T-helper 9 cell (primary cell): ENCODE data around the gene LUC7L3.

Experiments used
- DNase-seq: peaks from one replicate; pipeline ENCODE4 v3.0.0-alpha.2; 2020

LUC7L3 gene

DNA sequence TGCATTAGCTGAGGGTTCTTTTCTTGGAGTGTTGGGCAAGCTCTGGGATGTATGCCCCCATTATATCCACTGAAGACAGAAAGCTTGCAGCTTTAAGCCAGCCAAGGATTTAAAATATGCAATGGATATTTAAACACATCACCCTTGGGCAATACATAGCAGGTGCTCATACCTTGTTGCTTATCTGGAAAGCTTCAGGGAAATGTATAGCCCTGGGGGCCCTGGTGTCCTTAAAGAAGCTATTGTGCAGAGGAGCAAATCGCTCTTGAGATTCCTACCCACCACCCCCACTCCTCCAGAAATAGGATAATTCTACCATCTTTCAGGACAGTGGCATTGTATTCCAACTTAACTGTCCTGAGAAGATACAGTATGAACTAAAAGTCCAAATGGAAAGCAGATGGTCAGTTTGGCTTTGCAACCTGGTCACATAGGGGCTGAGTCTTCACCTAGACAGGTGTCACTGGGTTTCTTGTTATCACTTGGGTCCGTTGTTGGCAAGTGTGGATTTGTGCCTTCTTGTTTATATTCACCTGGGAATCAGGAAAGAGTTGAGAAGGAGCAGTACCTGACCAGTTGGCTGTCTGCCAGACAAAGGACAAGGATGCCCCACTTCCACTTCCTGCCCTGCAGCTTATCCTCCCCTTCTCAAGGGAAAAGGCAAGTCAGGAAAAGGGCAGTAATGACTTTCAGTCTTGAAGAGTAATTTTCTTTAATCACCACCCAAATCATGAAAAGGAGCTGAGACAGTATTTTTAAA lies 44.5 kb downstream of the LUC7L3 start:
- no peak for DNase-seq

DNA sequence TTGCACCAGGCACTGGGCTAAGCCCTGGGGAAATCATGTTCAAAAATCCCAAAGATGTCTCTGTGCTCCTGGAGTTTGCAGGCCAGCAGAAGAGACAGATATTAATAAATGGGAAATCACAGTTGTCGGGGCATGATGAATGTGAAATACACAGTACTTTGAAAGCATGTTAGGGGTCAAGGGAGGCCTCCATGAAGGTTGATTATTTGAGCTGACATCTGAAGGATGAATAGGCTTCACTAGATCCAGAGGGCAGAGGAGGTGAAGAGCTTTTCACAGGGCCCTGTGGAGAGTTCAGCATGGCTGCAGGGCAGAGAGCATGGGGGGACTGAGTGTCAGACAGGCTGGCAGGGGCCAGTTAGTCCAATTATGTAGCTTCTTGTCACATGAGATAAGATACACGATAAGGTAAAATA lies 45.3 kb downstream of the LUC7L3 start:
- DNase-seq, result no peak

DNA sequence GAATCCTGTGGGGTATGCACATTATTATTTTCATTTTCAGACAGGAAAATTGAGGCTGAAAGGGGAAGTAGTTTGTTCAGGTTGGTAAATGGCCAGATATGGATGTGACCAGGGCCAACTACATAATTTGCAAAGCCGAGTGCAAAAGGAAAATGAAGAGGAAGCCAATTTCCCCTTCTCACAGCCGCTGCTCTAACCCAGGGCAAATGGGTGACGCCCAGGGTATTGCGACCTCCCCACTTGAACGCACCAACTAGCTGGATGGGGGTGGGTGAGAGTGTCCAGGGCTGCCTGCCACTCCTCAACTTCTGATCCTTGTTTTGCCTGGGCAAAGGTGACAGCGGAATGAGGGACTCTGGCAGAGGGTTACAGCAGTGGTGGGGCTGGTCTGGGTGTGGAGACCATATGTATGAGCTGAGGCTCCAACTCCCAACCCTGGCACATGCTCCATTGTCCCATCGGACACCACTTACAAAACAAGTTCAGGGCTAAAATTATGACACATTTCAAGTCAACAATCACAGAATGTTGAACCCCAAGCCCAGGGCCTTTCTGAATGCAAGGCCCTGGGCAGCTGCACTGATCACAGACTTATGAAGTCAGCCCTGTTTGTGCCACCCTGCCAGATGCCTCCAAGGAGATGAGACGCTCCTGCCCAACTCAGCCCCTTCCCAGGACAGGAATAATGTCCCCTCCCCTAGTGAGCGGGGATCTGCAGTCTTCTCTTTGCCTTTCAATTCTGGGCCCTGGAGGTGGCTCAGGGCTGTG lies 46.2 kb downstream of the LUC7L3 start:
- no peak for DNase-seq

DNA sequence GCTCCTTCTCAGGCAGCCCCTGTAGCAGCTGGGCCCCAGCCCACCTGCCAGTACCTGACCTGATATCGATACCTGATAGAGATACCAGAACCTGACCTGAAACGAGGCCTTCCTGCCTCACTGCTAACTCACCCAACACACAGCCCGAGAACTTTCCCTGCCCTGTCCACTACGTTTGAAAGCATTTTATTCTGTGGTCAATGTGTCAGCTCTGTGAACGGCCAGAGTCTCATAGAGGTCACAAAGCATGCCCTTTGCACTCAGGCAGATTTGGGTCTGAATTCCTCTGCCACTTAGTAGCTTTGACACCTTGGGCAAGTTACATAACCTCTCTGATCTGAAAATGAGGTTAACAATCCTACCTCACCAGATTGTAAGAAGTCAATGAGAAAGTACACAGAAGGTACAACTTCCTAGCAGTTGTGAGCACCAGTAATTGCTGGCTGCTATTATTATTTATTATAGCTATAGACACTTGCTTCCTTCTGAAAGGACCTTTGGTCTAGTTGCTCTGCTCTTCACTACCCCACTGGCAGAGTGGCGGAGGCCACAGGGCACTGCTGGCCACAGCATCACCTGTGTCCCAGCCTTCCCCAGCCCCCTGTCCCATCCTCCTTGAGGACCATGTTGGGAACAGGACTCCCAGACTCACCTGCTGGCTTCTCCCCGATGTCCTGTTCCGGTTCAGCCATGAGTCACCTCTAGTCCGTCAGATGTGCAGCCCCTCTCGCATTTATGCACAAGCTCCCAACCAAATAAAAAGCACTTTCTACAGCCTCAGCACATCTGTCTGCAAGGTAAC lies 47.0 kb downstream of the LUC7L3 start:
- DNase-seq, result no peak

DNA sequence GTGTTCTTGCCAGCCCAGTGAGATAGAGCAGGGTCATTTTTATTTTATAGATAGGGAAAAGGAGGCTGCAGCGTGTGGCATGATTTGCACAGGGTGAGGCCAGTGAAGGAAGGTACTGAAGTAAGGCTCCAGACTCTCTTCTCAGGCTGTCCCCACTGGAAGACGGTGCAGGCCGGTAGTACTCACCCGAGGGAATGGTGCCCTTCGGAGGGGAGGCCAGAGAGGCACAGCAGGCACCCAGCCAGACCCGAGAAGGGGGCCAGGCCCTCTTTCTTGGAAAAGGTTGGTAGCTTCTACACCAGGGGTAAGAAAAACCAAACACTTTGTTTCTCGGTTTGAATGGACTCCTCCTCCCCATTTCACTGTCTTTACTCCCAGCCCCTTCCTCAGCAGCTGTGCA lies 47.6 kb downstream of the LUC7L3 start:
- no peak for DNase-seq

DNA sequence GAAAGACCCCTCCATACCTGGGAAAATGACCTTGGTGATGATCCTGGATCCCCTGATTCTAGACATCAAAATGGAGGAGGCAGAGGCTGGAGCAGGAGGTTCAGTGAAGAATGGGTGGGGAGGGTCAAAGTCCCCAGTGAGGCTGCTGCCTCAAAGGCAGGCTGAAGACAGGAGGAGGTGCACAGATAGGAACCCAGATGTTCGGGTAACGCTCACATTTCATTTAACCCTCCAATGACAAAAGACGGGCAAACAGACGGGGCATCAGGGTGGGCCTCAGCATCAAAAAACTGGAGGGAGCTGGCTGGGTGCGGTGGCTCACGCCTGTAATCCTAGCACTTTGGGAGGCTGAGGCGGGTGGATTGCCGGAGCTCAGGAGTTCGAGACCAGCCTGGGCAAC lies 48.0 kb downstream of the LUC7L3 start, which contains the start of gene ANKRD40CL:
Gene ANKRD40CL, minus strand, starts transcription at position 73 of the 400 bp plus-strand sequence. CDS start 605 bp downstream, outside the sequence.
- no peak for DNase-seq

DNA sequence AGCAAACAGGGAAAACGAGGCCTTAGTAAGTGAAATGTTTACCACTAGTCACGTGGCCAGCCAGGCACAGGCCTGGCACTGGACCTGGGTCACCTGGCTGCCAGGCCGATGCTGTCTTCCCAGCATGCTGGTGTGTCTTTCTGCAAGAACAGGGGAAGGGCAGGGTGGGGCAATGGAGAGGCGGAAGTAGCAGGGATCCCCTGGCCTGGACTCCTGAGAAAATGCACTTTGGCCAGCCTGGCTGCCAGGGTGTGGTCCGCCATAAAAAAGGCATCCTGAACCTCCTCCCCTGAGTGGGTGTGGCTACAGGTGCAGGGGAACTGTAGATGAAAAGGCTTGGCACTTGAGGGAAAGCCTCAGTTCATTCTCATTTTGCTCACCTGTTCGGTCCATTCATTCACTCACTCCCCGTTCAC lies 49.0 kb downstream of the LUC7L3 start:
- DNase-seq, result no peak

DNA sequence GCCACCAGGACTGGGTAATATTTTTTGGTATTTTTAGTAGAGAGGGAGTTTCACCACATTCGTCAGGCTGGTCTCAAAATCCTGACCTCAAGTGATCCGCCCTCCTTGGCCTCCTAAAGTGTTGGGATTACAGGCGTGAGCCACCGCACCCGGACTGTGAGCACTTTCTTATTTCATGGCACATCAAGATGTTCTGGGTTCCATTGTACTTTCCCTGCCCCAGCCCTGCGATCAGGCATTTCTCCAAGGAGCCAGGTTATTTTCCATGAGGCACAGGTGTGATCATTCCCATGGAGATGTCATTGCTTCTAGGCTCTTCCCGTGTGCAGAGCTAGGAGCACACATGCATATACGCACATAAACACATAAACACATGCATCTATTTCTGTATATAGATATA lies 50.5 kb downstream of the LUC7L3 start:
- DNase-seq, result no peak

DNA sequence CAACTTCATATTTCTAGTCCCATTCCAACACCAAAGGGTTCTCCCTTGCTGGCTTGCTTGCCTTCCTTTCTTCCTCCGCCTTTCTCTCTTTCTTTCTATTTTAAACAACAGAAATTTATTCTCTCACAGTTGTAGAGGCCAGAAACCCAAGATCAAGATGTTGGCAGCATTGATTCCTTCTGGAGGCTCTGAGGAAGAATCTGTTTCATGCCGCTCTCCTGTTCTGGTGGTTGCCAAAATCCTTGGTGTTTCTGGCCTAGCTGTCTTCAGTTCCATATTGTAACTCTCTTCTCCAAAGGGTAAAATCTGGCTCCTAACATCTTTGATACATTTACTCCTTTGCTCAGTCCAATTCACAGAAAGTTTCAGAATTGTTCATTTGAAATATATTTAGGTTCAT lies 50.9 kb downstream of the LUC7L3 start:
- DNase-seq, result no peak

DNA sequence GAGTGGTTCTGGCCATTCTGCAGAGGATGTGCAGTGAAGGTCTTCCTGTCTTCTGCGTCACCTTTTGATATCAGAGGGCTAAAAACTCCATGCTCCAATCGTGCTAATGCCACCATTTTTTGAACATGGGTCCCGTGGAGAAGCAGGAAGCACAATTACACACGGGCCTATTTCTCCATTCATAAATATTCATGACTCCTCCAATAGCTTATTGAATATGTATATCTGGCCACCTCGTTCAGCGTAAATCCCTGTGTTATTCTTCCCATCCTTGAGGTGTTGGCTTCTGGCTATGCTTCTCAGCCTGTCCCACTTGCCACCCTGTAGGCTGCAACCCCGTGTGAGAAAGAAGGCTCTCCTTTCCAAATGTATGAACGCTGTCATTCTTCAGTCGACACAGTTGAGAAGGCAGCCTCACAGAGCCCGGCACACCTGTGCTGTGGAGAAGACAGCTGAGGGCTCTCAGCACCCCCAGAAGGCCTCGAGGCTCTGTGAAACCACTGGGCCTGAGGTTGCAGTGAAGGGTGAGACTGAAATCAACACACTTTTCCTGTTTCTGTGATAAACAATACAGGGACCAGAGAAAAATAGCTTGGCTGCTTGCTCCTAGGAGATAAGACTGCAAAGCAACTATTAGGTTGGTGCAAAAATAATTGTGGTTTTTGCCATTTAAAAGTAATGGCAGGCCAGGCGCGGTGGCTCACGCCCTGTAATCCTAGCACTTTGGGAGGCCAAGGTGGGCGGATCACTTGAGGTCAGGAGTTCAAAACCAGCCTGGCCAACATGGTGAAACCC lies 52.8 kb downstream of the LUC7L3 start:
- DNase-seq, result no peak

DNA sequence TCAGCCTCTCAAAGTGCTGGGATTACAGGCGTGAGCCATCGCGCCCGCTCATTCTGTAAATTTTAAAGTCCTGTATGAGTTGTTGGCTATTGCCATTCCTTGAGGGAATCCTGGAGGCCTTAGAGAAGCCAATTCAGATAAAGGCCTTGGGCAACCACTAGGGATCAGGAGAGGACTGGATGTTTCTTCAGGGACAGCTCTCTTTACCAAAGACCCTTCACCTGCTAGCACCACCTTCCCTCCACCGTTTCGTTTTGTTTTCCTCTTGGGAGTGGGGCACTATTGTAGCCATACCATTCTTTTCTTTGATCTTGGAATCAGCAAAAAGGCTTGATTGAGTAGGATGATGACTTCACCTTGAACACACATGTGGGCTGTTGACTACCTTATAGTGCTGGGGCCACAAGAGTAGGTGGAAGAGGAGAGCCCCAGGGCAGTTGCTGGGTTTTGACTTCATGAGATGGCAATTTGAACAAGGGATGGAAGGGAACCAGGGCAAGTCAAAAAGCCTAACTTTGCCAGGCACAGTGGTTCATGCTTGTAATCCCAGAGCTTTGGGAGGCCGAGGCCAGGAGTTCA lies 54.9 kb downstream of the LUC7L3 start:
- no peak for DNase-seq

DNA sequence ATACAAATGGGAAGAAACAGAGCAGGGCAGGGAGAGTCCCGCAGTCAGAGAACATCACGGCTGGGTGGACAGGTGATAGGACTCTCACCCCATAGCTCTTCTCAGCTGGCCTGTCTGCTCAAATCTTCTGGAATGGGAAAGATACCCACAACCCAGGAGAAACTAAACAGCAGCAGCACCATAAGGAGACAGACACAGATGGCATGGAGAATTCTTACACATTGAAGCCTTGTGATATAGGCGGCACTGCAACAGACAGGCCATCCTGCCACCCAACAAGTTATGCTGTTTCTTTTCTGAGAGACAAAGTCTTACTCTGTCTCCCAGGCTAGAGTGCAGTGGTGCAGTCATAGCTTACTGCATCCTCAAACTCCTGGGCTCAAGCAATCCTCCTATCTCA lies 56.5 kb downstream of the LUC7L3 start:
- DNase-seq, result no peak

DNA sequence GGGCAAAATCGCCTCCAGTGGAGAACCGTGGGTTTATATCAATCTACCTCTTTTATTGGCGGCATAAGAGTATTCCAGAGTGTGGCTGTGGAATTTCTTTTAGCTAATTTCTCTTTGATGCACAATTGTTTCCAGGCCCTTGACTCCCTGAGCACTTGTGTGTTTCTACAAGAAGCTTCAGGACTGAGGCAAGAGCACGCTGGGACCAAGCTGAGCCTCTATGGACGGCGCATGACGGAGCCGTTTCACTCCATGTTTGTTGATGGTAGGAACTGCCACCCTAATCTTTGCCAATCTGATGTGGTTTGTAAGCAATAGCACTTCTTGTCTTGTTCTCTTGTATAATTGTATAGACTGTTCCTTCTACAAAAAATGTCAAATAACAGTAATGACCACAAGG lies 59.1 kb downstream of the LUC7L3 start:
- DNase-seq, result no peak

DNA sequence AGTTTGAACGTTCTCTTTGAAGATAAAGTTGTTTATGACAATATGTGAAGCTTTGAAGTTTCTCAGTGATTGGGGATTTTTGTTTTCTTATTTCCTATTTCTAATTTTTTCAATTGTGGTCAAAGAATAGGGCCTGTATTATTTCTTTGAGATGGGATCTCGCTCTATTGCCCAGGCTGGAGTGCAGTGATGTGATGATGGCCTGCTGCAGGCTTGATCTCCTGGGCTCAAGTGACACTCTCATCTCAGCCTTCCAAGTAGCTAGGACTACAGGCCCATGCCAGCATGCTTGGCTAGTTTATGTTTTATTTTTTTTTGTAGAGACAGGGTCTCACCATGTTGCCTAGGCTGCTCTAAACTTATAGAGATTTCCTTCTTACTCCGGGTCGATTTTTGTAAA lies 59.6 kb downstream of the LUC7L3 start:
- DNase-seq, result no peak

DNA sequence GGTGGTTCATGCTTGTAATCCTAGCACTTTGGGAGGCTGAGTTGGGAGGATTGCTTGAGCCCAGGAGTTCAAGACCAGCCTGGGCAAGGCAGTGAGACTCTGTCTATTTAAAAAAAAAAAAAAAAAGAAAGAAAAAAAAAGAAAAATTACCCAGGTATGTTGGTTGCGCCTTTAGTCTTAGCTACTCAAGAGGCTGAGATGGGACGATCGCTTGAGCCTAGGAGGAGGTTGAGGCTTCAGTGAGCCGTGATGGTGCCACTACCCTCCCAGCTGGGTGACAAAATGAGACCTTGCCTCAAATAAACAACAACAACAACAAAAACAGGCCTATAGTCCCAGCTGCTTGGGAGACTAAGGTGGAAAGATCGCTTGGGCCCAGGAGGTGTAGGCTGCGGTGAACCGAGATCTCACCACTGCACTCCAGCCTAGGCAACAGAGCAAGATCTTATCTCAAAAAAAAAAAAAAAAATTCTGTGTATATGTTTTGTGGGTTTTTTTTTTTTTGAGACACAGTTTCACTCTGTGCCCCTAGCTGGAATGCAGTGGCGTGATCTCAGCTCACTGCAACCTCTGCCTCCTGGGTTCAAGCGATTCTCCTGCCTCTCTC lies 60.4 kb downstream of the LUC7L3 start:
- DNase-seq, result peak; percentile 48

DNA sequence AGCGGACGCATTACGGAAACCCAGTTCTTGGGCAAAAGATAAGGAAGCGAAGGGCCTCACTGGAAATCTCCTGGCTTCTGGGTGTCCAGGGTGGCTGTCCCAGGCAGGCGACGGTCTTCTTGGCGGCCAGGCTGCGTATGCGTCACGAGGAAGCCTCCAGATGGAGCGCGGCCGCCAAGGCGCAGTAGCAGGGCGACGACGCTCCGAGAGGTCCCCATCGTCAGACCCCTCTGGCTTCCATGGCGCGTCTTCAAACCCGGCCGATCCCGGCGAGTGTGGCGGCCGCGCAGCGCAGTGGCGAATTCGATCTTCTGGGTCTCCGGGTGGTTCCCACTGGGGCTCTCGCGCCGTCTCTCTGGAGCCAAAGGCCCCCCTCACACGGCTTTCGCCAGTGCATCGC lies 61.8 kb downstream of the LUC7L3 start:
- no peak for DNase-seq

DNA sequence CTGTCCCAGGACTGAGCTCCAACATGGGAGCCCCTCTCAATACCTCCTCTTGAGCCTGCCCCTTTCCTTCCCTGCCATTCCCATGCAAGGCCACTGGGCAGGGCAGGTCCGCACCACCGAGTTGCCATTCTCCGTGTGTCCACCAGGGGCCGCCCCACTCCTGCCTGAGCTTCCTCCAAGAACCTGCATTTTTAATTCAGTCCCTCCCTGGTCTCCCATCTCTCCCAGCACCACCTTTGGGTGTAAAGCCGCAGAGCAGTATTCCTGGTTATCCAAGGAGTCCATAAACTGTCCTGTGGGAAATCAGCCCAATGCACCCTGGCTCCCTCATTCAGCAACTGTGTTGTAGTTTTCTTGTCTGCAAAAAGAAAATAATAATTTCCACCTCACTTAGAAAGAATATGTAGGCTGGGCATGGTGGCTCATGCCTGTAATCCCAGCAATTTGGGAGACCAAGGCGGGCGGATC lies 63.8 kb downstream of the LUC7L3 start:
- DNase-seq, result peak; percentile 75

DNA sequence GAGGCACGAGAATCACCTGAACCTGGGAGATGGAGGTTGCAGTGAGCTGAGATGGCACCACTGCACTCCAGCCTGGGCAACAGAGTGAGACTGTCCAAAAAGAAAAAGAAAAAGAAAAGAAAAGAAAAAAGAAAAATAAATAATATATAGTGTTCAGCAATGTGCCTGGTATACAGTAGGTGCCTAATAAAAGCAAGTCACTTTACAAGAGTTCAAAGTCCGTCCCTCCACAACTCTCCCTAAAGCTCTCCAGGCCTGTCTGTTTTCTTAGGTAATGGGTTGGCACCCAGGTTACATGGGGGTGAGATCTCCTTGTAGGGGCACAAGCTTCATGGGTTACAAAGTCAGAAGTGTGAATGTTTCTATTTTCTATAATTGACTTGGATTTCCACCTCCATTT lies 64.5 kb downstream of the LUC7L3 start:
- DNase-seq, result no peak

DNA sequence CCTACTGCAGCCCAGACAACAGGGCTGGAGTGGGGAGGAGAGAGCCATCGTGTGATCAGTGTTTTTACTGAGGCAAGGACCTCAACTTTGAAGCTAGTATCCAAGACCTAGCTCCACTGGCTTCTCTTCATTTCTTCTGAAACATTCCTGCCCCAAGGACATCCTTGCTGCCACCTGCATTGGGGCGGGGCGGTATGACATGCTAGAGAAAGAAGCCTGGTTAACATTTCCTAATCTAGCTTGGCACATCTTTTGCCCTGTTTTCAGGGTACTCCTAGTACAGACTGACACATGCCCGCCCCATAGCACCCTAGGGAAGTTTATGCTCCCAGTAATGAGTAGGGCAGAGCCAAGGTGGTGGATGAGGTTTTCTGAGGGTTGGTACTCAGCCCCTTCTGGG lies 65.7 kb downstream of the LUC7L3 start:
- DNase-seq, result no peak

DNA sequence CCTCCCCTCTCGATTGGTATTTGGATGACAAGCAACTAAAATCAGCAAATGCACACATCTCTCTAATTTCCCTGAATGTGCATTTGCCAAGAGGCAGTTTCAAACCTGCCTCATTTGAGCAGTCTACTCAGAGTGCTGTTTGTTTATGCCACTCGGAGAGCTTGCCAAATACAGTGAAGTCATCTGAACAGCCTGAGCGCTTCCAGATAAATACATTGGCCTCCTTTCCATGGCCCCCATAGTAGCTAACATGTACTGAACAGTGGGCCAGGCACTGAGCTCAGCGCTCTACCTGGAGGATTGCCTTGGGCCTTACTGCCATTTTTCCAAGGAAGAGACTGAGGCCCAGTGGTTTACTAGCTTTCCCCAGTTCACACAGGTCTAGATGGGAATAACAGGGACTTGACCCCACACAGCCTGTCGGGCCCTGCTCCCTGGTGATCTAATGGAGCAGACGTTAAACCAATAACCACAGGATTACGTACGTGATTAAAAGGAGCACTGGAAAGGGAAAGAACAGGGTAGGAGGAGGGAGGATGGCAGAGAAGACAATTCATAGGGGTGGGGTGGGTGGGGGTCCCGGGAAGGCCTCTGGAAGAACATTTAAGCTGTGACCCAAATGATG lies 66.7 kb downstream of the LUC7L3 start:
- no peak for DNase-seq

DNA sequence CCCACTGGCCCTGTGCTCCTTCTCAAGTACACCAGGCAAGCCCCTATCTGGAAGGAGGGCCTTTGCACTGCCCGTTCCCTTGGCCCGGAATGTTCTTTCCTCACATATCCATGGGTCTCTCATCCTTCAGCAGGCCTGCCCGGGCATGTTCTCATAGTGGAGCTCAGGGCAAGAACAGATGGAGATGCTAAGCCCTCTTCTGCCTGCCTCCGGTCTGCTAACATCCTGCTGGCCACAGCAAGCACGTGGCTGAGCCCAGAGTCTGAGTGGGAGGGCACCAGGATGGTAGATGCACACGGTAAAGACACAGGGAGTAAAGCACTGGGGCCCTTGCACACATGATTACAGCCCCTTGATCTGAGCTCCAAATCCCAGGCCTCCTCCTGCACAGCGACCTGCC lies 67.7 kb downstream of the LUC7L3 start:
- no peak for DNase-seq
